ENCODE results near the gene LRRC52. TPM values are rescaled to one million over a fixed set of nuclear protein-coding genes. Genes with fewer than 3 reads are reported as not detected.

LRRC52 gene
- total RNA-seq, 2 donors from 2014 or later: not detected

DNA sequence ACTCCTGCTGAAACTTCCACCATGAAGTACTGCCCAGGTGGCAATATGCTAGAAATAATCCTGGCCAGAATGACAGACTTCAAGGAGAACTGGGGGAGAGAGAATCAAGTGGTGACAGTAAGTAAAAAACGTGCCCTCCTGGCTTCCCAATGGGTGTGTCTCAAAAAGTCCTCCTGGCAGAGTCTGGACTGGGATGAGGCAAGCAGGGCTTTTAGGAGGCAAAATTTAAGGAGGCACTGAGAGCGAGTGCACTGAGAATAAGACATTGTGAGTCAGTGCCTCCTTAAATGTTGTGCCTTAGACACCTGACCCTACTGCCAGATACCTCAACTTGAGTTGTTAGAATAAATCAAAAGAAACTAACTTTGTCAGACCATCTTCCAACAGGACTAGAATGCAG, 2.2 kb downstream of the LRRC52 start:
- H3K4me3 Mint-ChIP-seq: no peak overlapping the region
- H3K4me1 Mint-ChIP-seq (ENCODE audit: low read depth): peaks cover 5% of the 10 kb centered on the region
- H3K27ac Mint-ChIP-seq: no peak overlapping the region
- peaks cover 54% of the 10 kb centered on the region for H3K27me3 Mint-ChIP-seq (ENCODE audit: low read depth)
- no peaks in the 10 kb centered on the region for H3K9me3 Mint-ChIP-seq
- DNase-seq (no peak), ATAC-seq (replicated peaks in 1 of 2) (no peak)
- H3K36me3 Mint-ChIP-seq (ENCODE audit: insufficient read depth in 2 of 2): no peaks in the 10 kb centered on the region

DNA sequence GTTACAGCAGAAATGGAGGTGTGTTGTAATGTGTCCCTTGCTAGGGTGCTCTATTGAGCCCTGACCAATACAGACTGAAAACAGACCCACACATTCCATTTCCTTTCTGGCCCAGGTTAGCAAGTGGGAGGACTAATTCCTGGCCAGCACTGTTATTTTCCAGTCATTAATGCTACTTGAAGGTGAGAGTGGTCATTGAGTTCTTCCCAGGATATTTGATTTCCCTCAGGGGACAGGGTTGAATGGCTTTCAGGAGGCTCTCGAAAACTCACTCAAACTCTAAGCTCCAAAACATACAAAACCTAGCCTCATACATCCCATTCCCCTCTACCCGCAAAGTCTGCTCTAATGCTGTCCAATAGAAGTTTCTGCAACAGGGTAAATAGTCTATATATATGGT, 6.2 kb downstream of the LRRC52 start:
- no peaks in the 10 kb centered on the region for H3K9me3 Mint-ChIP-seq
- H3K27ac Mint-ChIP-seq: no peak overlapping the region
- H3K27me3 Mint-ChIP-seq (ENCODE audit: low read depth): peaks cover 51% of the 10 kb centered on the region
- ATAC-seq (replicated peaks in 1 of 2): no peak
- no peaks in the 10 kb centered on the region for H3K4me1 Mint-ChIP-seq (ENCODE audit: low read depth)
- H3K36me3 Mint-ChIP-seq (ENCODE audit: insufficient read depth in 2 of 2): no peaks in the 10 kb centered on the region
- H3K4me3 Mint-ChIP-seq: no peak overlapping the region
- DNase-seq: no peak

DNA sequence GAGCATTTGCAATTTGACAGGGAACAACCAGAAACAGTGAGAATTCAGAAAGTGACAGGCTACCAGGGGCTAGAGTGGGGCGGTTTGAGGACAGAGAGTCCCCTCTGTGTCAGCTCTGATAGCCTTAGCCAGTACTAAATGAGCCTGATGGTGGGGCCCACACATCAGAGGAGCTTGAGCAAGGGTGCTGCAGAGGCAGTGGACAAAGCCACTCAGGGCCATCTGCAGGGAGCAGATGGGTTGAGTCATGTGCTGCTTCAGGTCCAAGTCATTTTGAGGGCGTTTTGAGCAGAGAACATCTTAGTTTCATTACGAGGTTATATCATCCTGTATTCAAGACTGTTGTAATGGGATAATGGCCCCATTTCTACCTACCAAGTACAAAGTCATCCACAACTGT, 7.7 kb downstream of the LRRC52 start:
- ATAC-seq (replicated peaks in 1 of 2) (no peak), DNase-seq (no peak)
- Mint-ChIP-seq H3K36me3 (ENCODE audit: insufficient read depth in 2 of 2) (no peaks in the 10 kb centered on the region), H3K27ac (no peak overlapping the region), H3K9me3 (no peaks in the 10 kb centered on the region), H3K4me3 (no peak overlapping the region), H3K27me3 (ENCODE audit: low read depth) (peaks cover 45% of the 10 kb centered on the region), H3K4me1 (ENCODE audit: low read depth) (no peaks in the 10 kb centered on the region)

DNA sequence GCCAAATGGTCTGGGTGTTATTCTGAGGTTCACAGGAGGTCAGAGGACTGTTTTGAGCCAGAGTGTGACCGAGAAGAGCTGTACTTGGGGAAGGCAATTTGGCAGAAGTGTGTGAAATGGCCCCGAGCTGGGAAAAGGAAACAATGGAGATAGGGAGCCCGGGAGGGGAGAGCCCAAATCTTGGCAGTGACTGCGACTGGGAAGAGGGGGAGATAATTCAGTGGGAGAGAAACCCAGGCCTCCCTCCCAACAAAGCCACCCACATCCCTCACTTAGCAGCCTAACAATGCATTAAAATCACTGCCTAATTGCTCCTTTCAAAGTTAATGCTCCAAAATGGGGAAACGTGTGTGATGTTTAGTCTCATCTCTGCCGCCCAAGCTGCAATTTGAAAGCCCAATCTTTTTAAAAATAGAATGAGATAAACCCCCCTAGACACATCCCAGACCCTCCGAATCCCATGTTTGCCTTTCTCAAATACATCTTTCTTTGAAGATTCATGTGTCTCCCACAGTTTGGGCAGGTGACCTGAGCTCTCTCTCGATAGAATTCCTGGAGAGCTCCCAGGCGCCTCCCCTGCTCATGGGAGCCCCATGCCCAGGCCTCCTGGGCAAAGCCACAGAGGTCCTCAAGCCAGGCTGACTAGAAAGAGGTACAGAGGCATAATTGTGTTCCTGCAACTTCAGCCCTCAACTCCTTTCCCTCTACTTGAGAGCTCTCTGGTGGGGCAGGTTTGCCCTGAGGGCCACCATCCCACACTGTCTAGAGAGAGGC, 17.3 kb downstream of the LRRC52 start:
- Mint-ChIP-seq H3K4me3 (no peak overlapping the region), H3K27ac (no peak overlapping the region), H3K27me3 (ENCODE audit: low read depth) (peaks cover 41% of the 10 kb centered on the region), H3K4me1 (ENCODE audit: low read depth) (no peaks in the 10 kb centered on the region), H3K9me3 (no peaks in the 10 kb centered on the region), H3K36me3 (ENCODE audit: insufficient read depth in 2 of 2) (no peaks in the 10 kb centered on the region)
- no peak for DNase-seq
- no peak for ATAC-seq (replicated peaks in 1 of 2)

DNA sequence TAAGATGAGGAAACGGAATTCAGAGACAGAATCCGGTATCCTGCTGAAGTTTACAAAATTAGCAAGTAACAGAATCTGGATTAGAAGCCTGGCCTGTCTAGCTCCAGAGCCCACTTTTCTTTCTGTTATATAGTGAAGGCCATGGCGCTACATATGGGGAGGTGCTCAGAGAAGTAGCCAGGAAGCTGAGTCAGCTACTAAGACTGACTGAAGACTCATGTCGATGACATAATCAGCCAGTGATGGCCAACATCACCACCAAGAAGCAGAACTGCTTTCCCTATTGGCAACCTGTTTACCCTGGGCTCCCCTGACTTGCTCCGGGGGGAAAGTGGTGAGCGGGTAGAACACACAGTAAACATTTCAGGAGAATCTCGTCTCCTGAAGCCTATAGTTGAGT, 18.8 kb downstream of the LRRC52 start:
- Mint-ChIP-seq H3K27me3 (ENCODE audit: low read depth) (peaks cover 50% of the 10 kb centered on the region), H3K9me3 (no peaks in the 10 kb centered on the region), H3K4me1 (ENCODE audit: low read depth) (no peaks in the 10 kb centered on the region), H3K4me3 (no peak overlapping the region), H3K36me3 (ENCODE audit: insufficient read depth in 2 of 2) (no peaks in the 10 kb centered on the region), H3K27ac (no peak overlapping the region)
- no peak for DNase-seq
- ATAC-seq (replicated peaks in 1 of 2): no peak

DNA sequence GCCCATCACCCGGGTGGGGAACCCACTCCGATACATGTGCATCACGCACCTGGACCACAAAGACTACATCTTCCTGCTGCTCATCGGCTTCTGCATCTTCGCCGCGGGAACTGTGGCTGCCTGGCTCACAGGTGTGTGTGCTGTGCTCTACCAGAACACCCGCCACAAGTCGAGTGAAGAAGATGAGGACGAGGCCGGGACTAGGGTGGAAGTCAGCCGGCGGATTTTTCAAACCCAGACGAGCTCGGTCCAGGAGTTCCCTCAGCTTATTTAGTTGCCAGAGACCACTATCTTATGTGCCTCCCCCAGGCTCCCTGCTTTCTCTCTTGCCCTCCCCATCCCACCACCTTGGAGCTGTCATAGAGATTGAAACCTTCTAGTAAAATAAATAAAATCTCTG, 19.8 kb downstream of the LRRC52 start:
- Mint-ChIP-seq H3K9me3 (no peaks in the 10 kb centered on the region), H3K4me3 (no peak overlapping the region), H3K36me3 (ENCODE audit: insufficient read depth in 2 of 2) (no peaks in the 10 kb centered on the region), H3K27me3 (ENCODE audit: low read depth) (peaks cover 48% of the 10 kb centered on the region), H3K27ac (no peak overlapping the region), H3K4me1 (ENCODE audit: low read depth) (no peaks in the 10 kb centered on the region)
- DNase-seq: no peak
- ATAC-seq (replicated peaks in 1 of 2): no peak

DNA sequence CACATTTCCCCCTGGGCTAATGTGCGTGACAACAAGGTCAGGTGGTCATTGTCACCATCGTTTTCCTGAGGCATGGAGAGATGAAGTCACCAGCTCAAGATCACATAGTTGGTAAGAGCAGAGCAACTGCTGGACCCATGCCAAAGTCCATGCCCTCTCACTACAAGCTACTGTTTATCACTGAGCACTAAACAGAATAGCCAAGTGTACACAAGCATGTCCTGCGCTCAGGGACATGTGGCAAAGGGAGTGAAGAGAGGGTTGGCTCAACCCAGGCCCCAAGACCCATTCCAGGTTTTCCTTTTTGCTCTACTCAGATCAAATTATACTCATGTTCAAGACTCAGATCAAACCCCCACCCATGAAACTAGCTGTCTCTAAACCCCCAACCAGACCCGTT, 20.8 kb downstream of the LRRC52 start:
- H3K9me3 Mint-ChIP-seq: no peaks in the 10 kb centered on the region
- DNase-seq (no peak), ATAC-seq (replicated peaks in 1 of 2) (no peak)
- H3K27ac Mint-ChIP-seq: no peak overlapping the region
- peaks cover 47% of the 10 kb centered on the region for H3K27me3 Mint-ChIP-seq (ENCODE audit: low read depth)
- H3K4me3 Mint-ChIP-seq: no peak overlapping the region
- no peaks in the 10 kb centered on the region for H3K4me1 Mint-ChIP-seq (ENCODE audit: low read depth)
- no peaks in the 10 kb centered on the region for H3K36me3 Mint-ChIP-seq (ENCODE audit: insufficient read depth in 2 of 2)

DNA sequence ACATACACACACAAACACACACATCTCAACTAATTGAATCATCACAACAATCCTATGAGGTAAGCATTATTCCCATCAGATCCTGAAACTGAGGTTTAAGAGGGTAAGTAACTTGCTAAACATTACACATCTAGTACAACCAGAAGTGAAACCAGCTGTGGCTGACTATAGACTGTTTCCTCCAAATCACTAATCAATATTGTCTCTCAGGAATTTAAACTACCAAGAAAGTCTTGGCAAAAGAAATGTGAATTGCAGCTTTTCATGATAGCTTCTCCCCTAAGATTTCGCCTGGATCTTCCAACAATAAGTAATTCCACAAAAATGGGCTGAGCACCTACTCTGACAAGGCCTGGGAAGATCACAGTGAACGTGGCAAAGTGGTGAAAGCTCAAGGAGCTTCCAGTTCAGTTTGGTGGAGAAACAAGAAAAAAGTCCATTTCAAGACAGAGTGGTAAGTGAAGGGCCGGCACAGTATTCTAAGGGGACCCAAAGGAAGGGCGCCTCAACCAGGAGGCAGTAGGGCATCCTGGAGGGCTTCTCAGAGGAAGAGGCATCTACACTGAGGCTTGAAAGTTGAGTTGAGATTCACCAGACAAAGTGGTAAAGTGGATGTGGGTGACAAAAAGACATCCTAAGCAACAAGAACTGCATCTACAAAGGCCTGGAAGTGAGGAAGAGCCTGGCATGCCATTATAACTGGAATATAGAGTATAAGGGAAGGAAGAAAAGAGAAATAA, 22.1 kb downstream of the LRRC52 start:
- Mint-ChIP-seq H3K36me3 (ENCODE audit: insufficient read depth in 2 of 2) (no peaks in the 10 kb centered on the region), H3K9me3 (no peaks in the 10 kb centered on the region), H3K4me3 (no peak overlapping the region), H3K27me3 (ENCODE audit: low read depth) (peaks cover 48% of the 10 kb centered on the region), H3K27ac (no peak overlapping the region), H3K4me1 (ENCODE audit: low read depth) (no peaks in the 10 kb centered on the region)
- DNase-seq (no peak), ATAC-seq (replicated peaks in 1 of 2) (no peak)

DNA sequence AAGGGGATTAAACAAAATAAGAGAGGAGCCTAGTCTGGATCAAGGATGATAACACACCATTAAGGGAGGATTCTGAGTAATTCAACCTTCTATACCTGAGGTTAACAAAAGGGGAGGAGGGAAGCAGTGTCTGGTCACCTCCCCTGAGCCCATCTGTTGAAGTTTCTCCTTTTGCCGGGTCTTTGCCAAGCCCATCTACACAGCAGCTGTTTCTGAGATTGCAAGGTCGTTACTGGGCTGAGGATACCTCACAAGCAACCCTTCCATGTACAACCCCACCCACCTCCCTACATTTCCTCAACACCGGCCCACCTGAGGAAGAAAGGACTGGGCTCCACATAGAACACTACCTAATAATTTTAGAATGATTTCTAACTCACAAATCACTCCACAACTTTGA, 26.3 kb downstream of the LRRC52 start:
- H3K36me3 Mint-ChIP-seq (ENCODE audit: insufficient read depth in 2 of 2): no peaks in the 10 kb centered on the region

DNA sequence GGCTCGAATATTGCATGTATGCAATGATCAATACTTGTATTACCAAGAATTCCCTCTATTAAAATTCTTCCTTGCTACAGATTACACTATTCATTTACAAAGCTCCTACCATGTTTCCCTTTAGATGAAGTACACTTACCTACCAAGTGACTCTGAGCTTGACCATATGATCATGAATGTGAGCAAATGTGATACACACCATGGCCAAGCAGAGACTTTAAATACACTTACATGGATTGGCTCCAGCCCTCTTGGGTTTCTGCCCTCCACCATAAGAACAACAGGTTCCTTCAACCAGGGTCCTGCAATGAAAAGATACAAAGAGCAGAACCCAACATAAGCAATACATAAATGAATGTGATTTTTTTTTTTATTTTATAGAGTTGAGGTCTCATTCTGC, 30.0 kb downstream of the LRRC52 start:
- Mint-ChIP-seq H3K36me3 (ENCODE audit: insufficient read depth in 2 of 2) (no peaks in the 10 kb centered on the region), H3K4me1 (ENCODE audit: low read depth) (no peaks in the 10 kb centered on the region), H3K27me3 (ENCODE audit: low read depth) (peaks cover 46% of the 10 kb centered on the region), H3K27ac (no peak overlapping the region), H3K9me3 (no peaks in the 10 kb centered on the region), H3K4me3 (no peak overlapping the region)
- ATAC-seq (replicated peaks in 1 of 2): no peak
- no peak for DNase-seq

More for the DNA sequence above, 26.3 kb downstream of the LRRC52 start:
- no peak for ATAC-seq (replicated peaks in 1 of 2)
- Mint-ChIP-seq H3K4me3 (no peak overlapping the region), H3K27me3 (ENCODE audit: low read depth) (peaks cover 41% of the 10 kb centered on the region), H3K4me1 (ENCODE audit: low read depth) (no peaks in the 10 kb centered on the region), H3K27ac (no peak overlapping the region), H3K9me3 (no peaks in the 10 kb centered on the region)
- no peak for DNase-seq

DNA sequence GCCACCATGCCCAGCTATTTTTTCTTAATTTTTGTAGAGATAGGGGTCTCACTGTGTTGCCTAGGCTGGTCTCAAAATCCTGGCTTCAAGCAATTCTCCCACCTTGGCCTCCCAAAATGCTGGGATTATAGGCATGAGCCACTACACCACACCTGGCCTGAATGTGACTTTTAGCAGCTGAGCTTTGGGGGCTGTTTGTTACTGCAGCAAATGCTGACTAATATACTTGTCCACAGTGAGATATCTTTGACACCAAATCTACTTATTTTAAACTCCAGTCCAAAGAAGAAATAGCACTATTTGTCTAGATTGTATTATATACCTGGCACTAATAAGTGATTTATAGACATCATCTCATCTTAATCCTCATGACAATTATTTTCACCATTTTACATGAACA, 30.5 kb downstream of the LRRC52 start:
- ATAC-seq (replicated peaks in 1 of 2): no peak
- peaks cover 51% of the 10 kb centered on the region for H3K27me3 Mint-ChIP-seq (ENCODE audit: low read depth)
- no peak overlapping the region for H3K27ac Mint-ChIP-seq
- H3K4me1 Mint-ChIP-seq (ENCODE audit: low read depth): no peaks in the 10 kb centered on the region
- H3K36me3 Mint-ChIP-seq (ENCODE audit: insufficient read depth in 2 of 2): no peaks in the 10 kb centered on the region
- no peaks in the 10 kb centered on the region for H3K9me3 Mint-ChIP-seq
- H3K4me3 Mint-ChIP-seq: no peak overlapping the region
- DNase-seq: no peak

DNA sequence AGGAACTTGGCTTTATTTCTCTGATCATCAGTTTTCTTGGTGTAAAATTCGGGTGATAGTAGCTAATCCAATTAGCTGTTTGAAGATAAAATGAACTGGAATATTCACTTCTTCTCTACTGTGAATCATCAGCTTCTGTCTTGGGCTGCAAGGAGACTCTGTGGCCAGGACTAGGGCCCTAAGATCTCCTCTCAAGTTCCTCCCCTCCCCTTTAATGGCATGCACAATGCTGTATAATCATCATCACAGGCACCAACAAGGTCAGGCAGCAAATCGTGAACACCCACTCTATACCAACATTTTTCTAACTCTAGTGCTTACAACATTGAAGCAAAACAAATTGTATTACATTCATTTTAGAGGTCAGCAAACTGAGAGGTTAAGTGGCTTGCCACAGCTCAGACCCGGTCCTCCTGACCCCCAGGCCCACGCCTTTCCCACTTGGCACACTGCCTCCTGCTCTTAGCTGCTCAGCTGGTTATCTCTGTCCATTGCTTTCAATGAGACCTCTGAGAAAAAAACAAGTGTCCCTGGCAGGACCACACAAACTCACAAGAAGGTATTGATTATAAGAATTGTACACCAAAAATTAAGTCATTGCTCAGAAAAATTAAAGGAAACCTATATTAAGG, 31.8 kb downstream of the LRRC52 start:
- no peak for ATAC-seq (replicated peaks in 1 of 2)
- peaks cover 40% of the 10 kb centered on the region for H3K27me3 Mint-ChIP-seq (ENCODE audit: low read depth)

DNA sequence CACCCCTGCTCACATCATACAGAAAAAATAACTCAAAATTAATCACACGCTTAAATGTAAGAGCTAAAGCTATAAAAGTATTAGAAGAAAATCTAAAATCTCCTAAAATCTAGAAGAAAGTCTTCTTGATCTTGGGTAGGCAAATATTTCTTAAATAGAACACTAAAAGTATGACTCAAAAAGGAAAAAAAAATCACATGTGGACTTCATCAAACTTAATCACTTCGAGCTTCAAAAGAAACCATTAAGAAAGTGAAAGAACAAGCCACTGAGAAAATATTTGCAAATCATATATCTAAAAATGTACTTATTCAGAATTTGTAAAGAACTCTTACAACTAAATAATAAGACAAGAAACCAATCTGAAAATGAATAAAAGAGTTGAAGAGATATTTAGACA, 32.7 kb downstream of the LRRC52 start:
- Mint-ChIP-seq H3K36me3 (ENCODE audit: insufficient read depth in 2 of 2) (no peaks in the 10 kb centered on the region), H3K27me3 (ENCODE audit: low read depth) (peaks cover 37% of the 10 kb centered on the region), H3K9me3 (no peaks in the 10 kb centered on the region), H3K4me3 (no peak overlapping the region), H3K4me1 (ENCODE audit: low read depth) (no peaks in the 10 kb centered on the region), H3K27ac (no peak overlapping the region)
- no peak for ATAC-seq (replicated peaks in 1 of 2)
- DNase-seq: no peak

More for the DNA sequence above, 31.8 kb downstream of the LRRC52 start:
- H3K4me3 Mint-ChIP-seq: no peak overlapping the region
- no peak overlapping the region for H3K27ac Mint-ChIP-seq
- H3K36me3 Mint-ChIP-seq (ENCODE audit: insufficient read depth in 2 of 2): no peaks in the 10 kb centered on the region
- DNase-seq: no peak
- H3K9me3 Mint-ChIP-seq: no peaks in the 10 kb centered on the region
- H3K4me1 Mint-ChIP-seq (ENCODE audit: low read depth): no peaks in the 10 kb centered on the region
